ENCODE data around the gene NUP133. TPM values are rescaled to one million over a fixed set of nuclear protein-coding genes. Genes with fewer than 3 reads are reported as not detected.
A peak's percentile ranks its signal among the peaks of the same experiment; 100 is the strongest.

The NUP133 gene
- total and polyA plus RNA-seq, 5 donors from 2014 or later: 12.2 to 33.1 (median 17.3) TPM

- Histone ChIP-seq H3K36me3 (ENCODE audit: control insufficient read depth, insufficient read depth, low read length) (no peaks in the 10 kb centered on the region), H3K4me3 (ENCODE audit: low read depth, low read length) (no peak overlapping the region), H3K27ac (ENCODE audit: insufficient read depth, low read length, poor library complexity, severe bottlenecking) (no peak overlapping the region), H3K9me3 (ENCODE audit: control insufficient read depth in 2 of 2, low read length in 2 of 2) (no peaks in the 10 kb centered on the region), H3K27me3 (ENCODE audit: control insufficient read depth, insufficient read depth, low read length) (peaks cover 16% of the 10 kb centered on the region), H3K4me1 (ENCODE audit: control insufficient read depth, insufficient read depth, low read length, poor library complexity, severe bottlenecking) (peaks cover 7% of the 10 kb centered on the region)
- Mint-ChIP-seq H3K4me1 (peaks cover 0 to 23% (median 2%) of the 10 kb centered on the region in 4 donors), H3K9me3 (no peaks in the 10 kb centered on the region), H3K27ac (no peak overlapping the region), H3K27me3 (peaks cover 55% of the 10 kb centered on the region), H3K36me3 (no peaks in the 10 kb centered on the region), H3K4me3 (no peak overlapping the region)
- ATAC-seq (ENCODE audit: low read depth in 2 of 2) (no peak), DNase-seq (no peak)
Observed at GRCh38 chr1:229411434-229412055, 96.6 kb downstream of the NUP133 start.

GRCh38 chr1:229410692-229411433 is 97.3 kb downstream of the NUP133 start:
- peaks cover 18% of the 10 kb centered on the region for H3K27me3 ChIP-seq (ENCODE audit: control insufficient read depth, insufficient read depth, low read length)
- ATAC-seq (ENCODE audit: low read depth in 2 of 2) (peak in 1 of 2 donors; percentile 34), DNase-seq (peak in 1 of 3 donors; percentile 31)
- Mint-ChIP-seq H3K9me3 (no peaks in the 10 kb centered on the region), H3K36me3 (no peaks in the 10 kb centered on the region), H3K4me3 (no peak overlapping the region), H3K4me1 (peaks cover 0 to 24% (median 2%) of the 10 kb centered on the region in 4 donors), H3K27ac (no peak overlapping the region), H3K27me3 (peaks cover 62% of the 10 kb centered on the region)
- H3K27ac ChIP-seq (ENCODE audit: insufficient read depth, low read length, poor library complexity, severe bottlenecking): no peak overlapping the region
- no peaks in the 10 kb centered on the region for H3K36me3 ChIP-seq (ENCODE audit: control insufficient read depth, insufficient read depth, low read length)
- H3K9me3 ChIP-seq (ENCODE audit: control insufficient read depth in 2 of 2, low read length in 2 of 2): no peaks in the 10 kb centered on the region
- no peak overlapping the region for H3K4me3 ChIP-seq (ENCODE audit: low read depth, low read length)
- peaks cover 7% of the 10 kb centered on the region for H3K4me1 ChIP-seq (ENCODE audit: control insufficient read depth, insufficient read depth, low read length, poor library complexity, severe bottlenecking)

GRCh38 chr1:229410370-229410691 is 97.8 kb downstream of the NUP133 start:
- peaks cover 0 to 24% (median 2%) of the 10 kb centered on the region in 4 donors for H3K4me1 Mint-ChIP-seq
- H3K4me1 ChIP-seq (ENCODE audit: control insufficient read depth, insufficient read depth, low read length, poor library complexity, severe bottlenecking): peaks cover 7% of the 10 kb centered on the region
- ATAC-seq (ENCODE audit: low read depth in 2 of 2) (no peak), DNase-seq (peak in 1 of 3 donors; percentile 55)
- peak overlapping the region in 1 of 4 donors; percentile 16 for H3K4me3 Mint-ChIP-seq
- peaks cover 67% of the 10 kb centered on the region for H3K27me3 Mint-ChIP-seq
- peak overlapping the region in 1 of 3 donors; percentile 36 for H3K27ac Mint-ChIP-seq
- H3K27me3 ChIP-seq (ENCODE audit: control insufficient read depth, insufficient read depth, low read length): peaks cover 20% of the 10 kb centered on the region
- peaks cover 0 to 1% (median 0%) of the 10 kb centered on the region in 7 donors for H3K9me3 Mint-ChIP-seq
- no peak overlapping the region for H3K4me3 ChIP-seq (ENCODE audit: low read depth, low read length)
- no peaks in the 10 kb centered on the region for H3K36me3 ChIP-seq (ENCODE audit: control insufficient read depth, insufficient read depth, low read length)
- no peak overlapping the region for H3K27ac ChIP-seq (ENCODE audit: insufficient read depth, low read length, poor library complexity, severe bottlenecking)
- H3K36me3 Mint-ChIP-seq: no peaks in the 10 kb centered on the region
- H3K9me3 ChIP-seq (ENCODE audit: control insufficient read depth in 2 of 2, low read length in 2 of 2): no peaks in the 10 kb centered on the region

- DNase-seq (no peak), ATAC-seq (ENCODE audit: low read depth in 2 of 2) (no peak)
- Mint-ChIP-seq H3K27me3 (peaks cover 72% of the 10 kb centered on the region), H3K27ac (peak overlapping the region in 1 of 3 donors; percentile 36), H3K4me3 (no peak overlapping the region), H3K36me3 (no peaks in the 10 kb centered on the region), H3K9me3 (peaks cover 0 to 1% (median 0%) of the 10 kb centered on the region in 7 donors), H3K4me1 (peaks cover 0 to 24% (median 2%) of the 10 kb centered on the region in 4 donors)
- H3K9me3 ChIP-seq (ENCODE audit: control insufficient read depth in 2 of 2, low read length in 2 of 2): no peaks in the 10 kb centered on the region
- no peak overlapping the region for H3K27ac ChIP-seq (ENCODE audit: insufficient read depth, low read length, poor library complexity, severe bottlenecking)
- H3K4me1 ChIP-seq (ENCODE audit: control insufficient read depth, insufficient read depth, low read length, poor library complexity, severe bottlenecking): peaks cover 7% of the 10 kb centered on the region
- H3K27me3 ChIP-seq (ENCODE audit: control insufficient read depth, insufficient read depth, low read length): peaks cover 20% of the 10 kb centered on the region
- H3K36me3 ChIP-seq (ENCODE audit: control insufficient read depth, insufficient read depth, low read length): no peaks in the 10 kb centered on the region
- H3K4me3 ChIP-seq (ENCODE audit: low read depth, low read length): no peak overlapping the region
Observed at GRCh38 chr1:229409616-229410369, 98.3 kb downstream of the NUP133 start.

GRCh38 chr1:229408458-229409037 is 99.6 kb downstream of the NUP133 start:
- Histone ChIP-seq H3K36me3 (ENCODE audit: control insufficient read depth, insufficient read depth, low read length) (no peaks in the 10 kb centered on the region), H3K9me3 (ENCODE audit: control insufficient read depth in 2 of 2, low read length in 2 of 2) (no peaks in the 10 kb centered on the region), H3K27me3 (ENCODE audit: control insufficient read depth, insufficient read depth, low read length) (peaks cover 20% of the 10 kb centered on the region), H3K4me3 (ENCODE audit: low read depth, low read length) (no peak overlapping the region), H3K27ac (ENCODE audit: insufficient read depth, low read length, poor library complexity, severe bottlenecking) (no peak overlapping the region), H3K4me1 (ENCODE audit: control insufficient read depth, insufficient read depth, low read length, poor library complexity, severe bottlenecking) (peaks cover 7% of the 10 kb centered on the region)
- Mint-ChIP-seq H3K36me3 (no peaks in the 10 kb centered on the region), H3K27me3 (peaks cover 71% of the 10 kb centered on the region), H3K27ac (no peak overlapping the region), H3K9me3 (peaks cover 0 to 3% (median 0%) of the 10 kb centered on the region in 7 donors), H3K4me1 (peaks cover 0 to 24% (median 2%) of the 10 kb centered on the region in 4 donors), H3K4me3 (no peak overlapping the region)
- ATAC-seq (ENCODE audit: low read depth in 2 of 2) (no peak), DNase-seq (no peak)

- no peak overlapping the region for H3K4me3 ChIP-seq (ENCODE audit: low read depth, low read length)
- peak overlapping the region in 2 of 4 donors; percentile 58 to 68 for H3K4me3 Mint-ChIP-seq
- H3K9me3 Mint-ChIP-seq: peaks cover 0 to 3% (median 0%) of the 10 kb centered on the region in 7 donors
- DNase-seq: no peak
- peaks cover 7% of the 10 kb centered on the region for H3K4me1 ChIP-seq (ENCODE audit: control insufficient read depth, insufficient read depth, low read length, poor library complexity, severe bottlenecking)
- H3K27me3 Mint-ChIP-seq: peaks cover 68% of the 10 kb centered on the region
- ATAC-seq (ENCODE audit: low read depth in 2 of 2): no peak
- no peak overlapping the region for H3K27ac ChIP-seq (ENCODE audit: insufficient read depth, low read length, poor library complexity, severe bottlenecking)
- peaks cover 0 to 24% (median 2%) of the 10 kb centered on the region in 4 donors for H3K4me1 Mint-ChIP-seq
- no peaks in the 10 kb centered on the region for H3K9me3 ChIP-seq (ENCODE audit: control insufficient read depth in 2 of 2, low read length in 2 of 2)
- no peaks in the 10 kb centered on the region for H3K36me3 ChIP-seq (ENCODE audit: control insufficient read depth, insufficient read depth, low read length)
- no peaks in the 10 kb centered on the region for H3K36me3 Mint-ChIP-seq
- peaks cover 20% of the 10 kb centered on the region for H3K27me3 ChIP-seq (ENCODE audit: control insufficient read depth, insufficient read depth, low read length)
- H3K27ac Mint-ChIP-seq: peak overlapping the region in 1 of 3 donors; percentile 26
Observed at GRCh38 chr1:229407206-229408026, 100.7 kb downstream of the NUP133 start.

GRCh38 chr1:229406798-229407197 is 101.3 kb downstream of the NUP133 start:
- H3K27me3 ChIP-seq (ENCODE audit: control insufficient read depth, insufficient read depth, low read length): peaks cover 20% of the 10 kb centered on the region
- no peaks in the 10 kb centered on the region for H3K36me3 ChIP-seq (ENCODE audit: control insufficient read depth, insufficient read depth, low read length)
- H3K27ac Mint-ChIP-seq: peak overlapping the region in 1 of 3 donors; percentile 26
- no peak overlapping the region for H3K4me3 ChIP-seq (ENCODE audit: low read depth, low read length)
- no peaks in the 10 kb centered on the region for H3K9me3 ChIP-seq (ENCODE audit: control insufficient read depth in 2 of 2, low read length in 2 of 2)
- peak overlapping the region in 2 of 4 donors; percentile 58 to 68 for H3K4me3 Mint-ChIP-seq
- H3K27me3 Mint-ChIP-seq: peaks cover 67% of the 10 kb centered on the region
- no peaks in the 10 kb centered on the region for H3K36me3 Mint-ChIP-seq
- ATAC-seq (ENCODE audit: low read depth in 2 of 2) (no peak), DNase-seq (no peak)
- peaks cover 0 to 24% (median 2%) of the 10 kb centered on the region in 4 donors for H3K4me1 Mint-ChIP-seq
- H3K27ac ChIP-seq (ENCODE audit: insufficient read depth, low read length, poor library complexity, severe bottlenecking): no peak overlapping the region
- H3K9me3 Mint-ChIP-seq: peaks cover 0 to 3% (median 0%) of the 10 kb centered on the region in 7 donors
- peaks cover 7% of the 10 kb centered on the region for H3K4me1 ChIP-seq (ENCODE audit: control insufficient read depth, insufficient read depth, low read length, poor library complexity, severe bottlenecking)

Data from CD4-positive, CD25-positive, alpha-beta regulatory T cell (primary cell).